Naive B cell (primary cell): Measurements from ENCODE around the gene DHRS7B. TPM values are rescaled to one million over a fixed set of nuclear protein-coding genes. Genes with fewer than 3 reads are reported as not detected.
"Not testable (repeated sequence)": the region's sequence is repeated elsewhere in the genome, so short reads cannot be mapped to it uniquely, and the experiment has no call there.

Source experiments
- ATAC-seq, 2 donors: fragments of 150-1000 bp; cut with Tn5 transposase; 2 replicates each; pipeline ENCODE4 v1.10.0; 2021; ENCODE audit warnings: low read depth in 2 of 2, mild to moderate bottlenecking in 2 of 2, moderate library complexity in 2 of 2
- DNase-seq: peaks from one replicate; pipeline ENCODE4 v3.0.0; 2022
- H3K27ac Mint-ChIP-seq, 6 donors: one replicate each; pipeline ENCODE4 v1.8.0; 2020 to 2022; ENCODE audit warnings: mild to moderate bottlenecking in 6 of 6, mixed read lengths in 6 of 6, moderate library complexity in 5 of 6, inconsistent platforms in 2 of 6
- H3K27me3 Mint-ChIP-seq, 3 donors: one replicate each; pipeline ENCODE4 v1.8.0; 2021 to 2022; ENCODE audit warnings: mixed read lengths in 3 of 3, mild to moderate bottlenecking in 1 of 3
- H3K36me3 Mint-ChIP-seq, 2 donors: one replicate each; pipeline ENCODE4 v1.8.0; 2020 to 2022; ENCODE audit warnings: mixed read lengths in 2 of 2, inconsistent platforms in 1 of 2, mild to moderate bottlenecking in 1 of 2
- H3K4me1 Mint-ChIP-seq, 3 donors: one replicate each; pipeline ENCODE4 v1.8.0; 2020 to 2022; ENCODE audit warnings: mixed read lengths in 3 of 3, inconsistent platforms in 1 of 3, mild to moderate bottlenecking in 1 of 3, moderate library complexity in 1 of 3
- H3K4me3 Mint-ChIP-seq, 8 donors: one replicate each; pipeline ENCODE4 v1.8.0; 2020 to 2022; ENCODE audit warnings: mild to moderate bottlenecking in 8 of 8, mixed read lengths in 8 of 8, moderate library complexity in 8 of 8, inconsistent platforms in 2 of 8
- H3K9me3 Mint-ChIP-seq, 7 donors: one replicate each; pipeline ENCODE4 v1.8.0; 2020 to 2022; ENCODE audit warnings: mixed read lengths in 7 of 7, mild to moderate bottlenecking in 5 of 7, inconsistent platforms in 2 of 7, moderate library complexity in 1 of 7
- polyA plus RNA-seq, 6 donors: library from polyadenylated mRNA; unstranded; fragments of 300-500 nt; fragmentation: Illumina TruSeq; gene quantifications; one replicate each; pipeline ENCODE4 v1.2.3, GENCODE V29; 2021; ENCODE audit warnings: low read depth in 6 of 6

The DHRS7B gene
- polyA plus RNA-seq, 6 donors from 2014 or later, result 3.9 to 11.7 (median 8.7) TPM

GRCh38 chr17:21143695-21144094 lies 16.9 kb downstream of the DHRS7B start:
- no peak for ATAC-seq
- Mint-ChIP-seq H3K4me1 (peaks cover 5 to 13% (median 11%) of the 10 kb centered on the region in 3 donors), H3K9me3 (peaks cover 0 to 7% (median 6%) of the 10 kb centered on the region in 7 donors), H3K36me3 (peaks cover 5 to 15% of the 10 kb centered on the region in 2 donors), H3K27ac (peak overlapping the region in 1 of 6 donors; percentile 12), H3K4me3 (no peak overlapping the region), H3K27me3 (no peaks in the 10 kb centered on the region)
- DNase-seq, result no peak

- not testable (repeated sequence) for ATAC-seq, H3K27me3 Mint-ChIP-seq, H3K27ac Mint-ChIP-seq, H3K4me3 Mint-ChIP-seq, DNase-seq
- H3K9me3 Mint-ChIP-seq, result peaks cover 0 to 13% (median 12%) of the 10 kb centered on the region in 7 donors
- peaks cover 12 to 21% of the 10 kb centered on the region in 2 donors for H3K36me3 Mint-ChIP-seq
- H3K4me1 Mint-ChIP-seq, result peaks cover 6 to 17% (median 11%) of the 10 kb centered on the region in 3 donors
Observed at GRCh38 chr17:21144299-21144698, 17.5 kb downstream of the DHRS7B start.

GRCh38 chr17:21146362-21147015 lies 19.7 kb downstream of the DHRS7B start:
- peaks cover 0 to 19% (median 15%) of the 10 kb centered on the region in 7 donors for H3K9me3 Mint-ChIP-seq
- H3K36me3 Mint-ChIP-seq, result peaks cover 18 to 24% of the 10 kb centered on the region in 2 donors
- H3K4me3 Mint-ChIP-seq, result no peak overlapping the region
- peaks cover 3 to 10% (median 6%) of the 10 kb centered on the region in 3 donors for H3K4me1 Mint-ChIP-seq
- ATAC-seq (no peak), DNase-seq (no peak)
- H3K27ac Mint-ChIP-seq, result no peak overlapping the region
- H3K27me3 Mint-ChIP-seq, result no peaks in the 10 kb centered on the region

DNA sequence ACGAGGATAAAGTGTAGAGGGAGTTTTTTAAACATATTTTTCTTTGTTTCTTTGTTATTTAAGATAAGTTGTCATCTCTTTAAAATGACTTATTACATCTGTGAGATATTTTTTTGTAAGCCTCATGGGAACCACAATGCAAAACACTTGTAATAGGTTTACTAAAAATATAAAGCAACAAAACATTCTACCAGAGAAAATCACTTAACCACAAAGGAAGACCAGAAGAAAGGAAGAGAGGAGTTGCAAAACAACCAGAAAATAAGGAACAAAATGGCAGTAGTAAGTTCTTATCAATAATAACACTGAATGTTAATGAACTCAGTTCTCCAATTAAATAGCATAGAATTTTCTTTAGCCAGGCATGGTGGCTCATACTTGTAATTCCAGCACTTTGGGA lies 22.9 kb downstream of the DHRS7B start:
- H3K27ac Mint-ChIP-seq, result peak overlapping the region in 2 of 6 donors; percentile 0 to 65
- peaks cover 2 to 11% (median 10%) of the 10 kb centered on the region in 3 donors for H3K4me1 Mint-ChIP-seq
- H3K9me3 Mint-ChIP-seq, result peaks cover 0 to 48% (median 29%) of the 10 kb centered on the region in 7 donors
- no peak overlapping the region for H3K4me3 Mint-ChIP-seq
- H3K27me3 Mint-ChIP-seq, result no peaks in the 10 kb centered on the region
- ATAC-seq, result no peak
- no peak for DNase-seq
- H3K36me3 Mint-ChIP-seq, result peaks cover 21 to 38% of the 10 kb centered on the region in 2 donors

GRCh38 chr17:21152731-21153130 lies 26.0 kb downstream of the DHRS7B start:
- Mint-ChIP-seq H3K27me3 (no peaks in the 10 kb centered on the region), H3K27ac (no peak overlapping the region), H3K9me3 (peaks cover 10 to 61% (median 34%) of the 10 kb centered on the region in 7 donors), H3K4me3 (no peak overlapping the region), H3K4me1 (peaks cover 7 to 16% (median 11%) of the 10 kb centered on the region in 3 donors), H3K36me3 (peaks cover 15 to 46% of the 10 kb centered on the region in 2 donors)
- ATAC-seq (no peak), DNase-seq (no peak)

DNA sequence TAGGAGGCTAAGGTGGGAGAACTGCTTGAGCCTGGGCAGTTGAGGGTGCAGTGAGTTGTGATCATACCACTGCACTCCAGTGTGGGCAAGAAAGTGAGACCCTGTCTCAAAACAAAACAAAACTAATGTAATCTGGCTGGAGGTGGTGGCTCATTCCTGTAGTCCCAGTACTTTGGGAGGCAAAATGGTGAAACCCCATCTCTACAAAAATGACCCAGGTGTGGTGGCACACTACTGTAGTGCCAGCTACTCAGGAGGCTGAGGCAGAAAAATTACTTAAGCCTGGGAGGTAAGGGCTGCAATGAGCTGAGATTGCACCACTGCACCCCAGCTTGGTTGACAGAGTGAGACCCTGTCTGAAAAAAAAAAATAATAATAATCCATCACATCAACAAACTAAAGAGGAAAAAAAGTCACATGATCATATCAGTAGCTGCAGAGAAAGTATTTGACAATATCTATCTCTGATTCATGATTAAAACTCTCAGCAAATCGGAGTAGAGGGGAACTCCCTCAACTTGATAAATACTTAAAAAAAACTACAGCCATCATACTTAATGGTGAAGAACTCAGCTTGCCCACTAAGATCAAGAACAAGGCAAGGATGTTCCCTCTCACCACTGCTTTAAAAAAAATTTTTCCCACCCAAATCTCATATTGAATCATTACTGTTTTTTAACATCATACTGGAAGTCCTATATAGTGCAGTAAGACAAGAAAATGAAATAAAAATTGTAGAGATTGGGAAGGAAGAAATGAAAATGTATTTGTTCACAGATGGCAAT lies 31.0 kb downstream of the DHRS7B start:
- Mint-ChIP-seq H3K36me3 (peaks cover 0 to 26% of the 10 kb centered on the region in 2 donors), H3K4me1 (peaks cover 6 to 13% (median 8%) of the 10 kb centered on the region in 3 donors), H3K9me3 (peaks cover 10 to 32% (median 16%) of the 10 kb centered on the region in 7 donors), H3K27ac (no peak overlapping the region), H3K4me3 (no peak overlapping the region), H3K27me3 (no peaks in the 10 kb centered on the region)
- DNase-seq, result no peak
- ATAC-seq, result no peak

DNA sequence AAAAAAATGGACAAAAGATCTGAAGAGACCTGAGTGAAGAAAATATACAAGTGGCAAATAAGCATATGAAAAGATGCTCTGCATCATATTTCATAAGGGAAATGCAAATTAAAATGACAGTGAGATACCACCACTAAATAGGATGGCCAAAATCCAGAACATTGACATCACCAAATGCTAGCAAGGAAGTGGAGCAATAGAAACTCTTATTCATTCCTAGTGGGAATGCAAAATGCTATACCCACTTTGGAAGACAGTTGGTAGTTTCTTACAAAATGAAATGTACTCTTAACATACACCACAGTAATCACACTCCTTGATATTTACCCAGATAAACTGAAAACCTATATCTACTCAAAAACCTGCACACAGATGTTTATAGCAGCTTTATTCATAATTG lies 33.6 kb downstream of the DHRS7B start:
- ATAC-seq, result no peak
- Mint-ChIP-seq H3K9me3 (peaks cover 0 to 6% (median 4%) of the 10 kb centered on the region in 7 donors), H3K4me1 (peaks cover 4 to 13% (median 6%) of the 10 kb centered on the region in 3 donors), H3K36me3 (no peaks in the 10 kb centered on the region), H3K27me3 (no peaks in the 10 kb centered on the region), H3K4me3 (no peak overlapping the region), H3K27ac (no peak overlapping the region)
- no peak for DNase-seq

GRCh38 chr17:21161498-21162393 lies 35.0 kb downstream of the DHRS7B start:
- Mint-ChIP-seq H3K27ac (peak overlapping the region in 2 of 6 donors; percentile 56 to 64), H3K4me3 (no peak overlapping the region)
- no peak for ATAC-seq

DNA sequence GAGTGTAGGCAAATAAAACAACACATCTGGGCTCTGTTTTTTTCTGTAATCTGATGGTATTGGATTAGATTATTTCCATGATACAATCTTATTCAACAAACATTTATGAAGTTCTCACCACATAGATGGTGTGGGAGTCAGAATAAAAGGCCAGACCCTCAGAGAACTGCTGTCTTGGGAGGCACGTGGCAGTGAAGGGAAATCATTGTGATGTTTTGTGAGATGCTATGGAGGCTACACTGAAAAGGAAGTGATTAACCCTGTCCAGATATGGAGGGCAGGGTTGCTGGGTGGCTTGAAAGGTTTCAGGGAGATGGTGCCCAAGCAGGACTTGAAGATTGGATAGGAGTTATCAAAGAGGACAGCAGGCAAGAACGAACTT lies 35.6 kb downstream of the DHRS7B start:
- H3K27me3 Mint-ChIP-seq, result no peaks in the 10 kb centered on the region
- ATAC-seq, result no peak
- no peaks in the 10 kb centered on the region for H3K9me3 Mint-ChIP-seq
- peak overlapping the region in 3 of 6 donors; percentile 54 to 64 (median 56) for H3K27ac Mint-ChIP-seq
- H3K4me3 Mint-ChIP-seq, result no peak overlapping the region
- DNase-seq, result no peak
- H3K4me1 Mint-ChIP-seq, result peaks cover 2 to 11% (median 5%) of the 10 kb centered on the region in 3 donors
- no peaks in the 10 kb centered on the region for H3K36me3 Mint-ChIP-seq

More at GRCh38 chr17:21161498-21162393, 35.0 kb downstream of the DHRS7B start:
- H3K36me3 Mint-ChIP-seq, result no peaks in the 10 kb centered on the region
- no peaks in the 10 kb centered on the region for H3K27me3 Mint-ChIP-seq
- H3K9me3 Mint-ChIP-seq, result no peaks in the 10 kb centered on the region
- peaks cover 4 to 13% (median 6%) of the 10 kb centered on the region in 3 donors for H3K4me1 Mint-ChIP-seq
- DNase-seq, result no peak

GRCh38 chr17:21163101-21163500 lies 36.3 kb downstream of the DHRS7B start:
- no peak for DNase-seq
- Mint-ChIP-seq H3K36me3 (no peaks in the 10 kb centered on the region), H3K4me3 (no peak overlapping the region), H3K27ac (no peak overlapping the region), H3K9me3 (no peaks in the 10 kb centered on the region), H3K27me3 (no peaks in the 10 kb centered on the region), H3K4me1 (peaks cover under 1 to 8% (median 4%) of the 10 kb centered on the region in 3 donors)
- no peak for ATAC-seq

DNA sequence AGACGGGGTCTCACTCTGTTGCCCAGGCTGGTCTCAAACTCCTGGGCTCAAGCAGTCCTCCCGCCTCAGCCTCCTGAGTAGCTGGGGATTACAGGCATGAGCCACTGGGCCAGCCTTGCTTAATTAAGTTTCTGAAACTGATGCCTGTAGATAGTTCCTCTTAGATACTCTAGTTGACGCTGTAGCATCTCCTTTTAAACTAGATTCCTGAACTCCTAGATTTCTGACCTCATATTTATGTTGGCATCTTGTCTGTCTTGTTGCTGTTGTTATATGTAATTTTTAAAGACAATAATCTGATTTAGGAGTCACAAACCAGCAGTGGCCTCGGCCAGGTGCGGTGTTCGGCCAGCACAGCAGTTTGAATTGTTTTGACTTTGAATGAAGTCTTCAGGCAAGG lies 37.5 kb downstream of the DHRS7B start:
- Mint-ChIP-seq H3K9me3 (no peaks in the 10 kb centered on the region), H3K27me3 (no peaks in the 10 kb centered on the region), H3K4me3 (no peak overlapping the region), H3K36me3 (no peaks in the 10 kb centered on the region), H3K27ac (peak overlapping the region in 1 of 6 donors; percentile 44), H3K4me1 (peaks cover 0 to 8% (median 3%) of the 10 kb centered on the region in 3 donors)
- ATAC-seq (no peak), DNase-seq (no peak)

DNA sequence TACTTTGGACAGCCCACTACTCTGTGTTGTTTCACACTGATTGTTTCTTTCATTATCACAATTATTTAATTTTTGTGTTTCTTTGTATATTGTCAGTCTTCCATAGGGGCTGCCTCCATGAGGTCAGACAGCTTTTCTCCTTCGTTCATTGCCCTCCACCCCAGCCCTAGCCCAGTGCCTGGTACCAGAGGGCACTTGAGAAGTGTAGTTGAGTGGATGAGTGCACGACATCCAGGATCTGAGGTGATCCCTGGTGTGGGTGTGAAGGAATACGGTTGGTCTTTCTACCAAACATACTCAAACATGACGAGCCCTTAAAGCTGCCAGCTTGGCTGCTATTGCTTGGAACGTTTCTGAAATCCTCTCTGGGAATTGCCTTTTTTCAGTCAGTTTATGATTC lies 37.9 kb downstream of the DHRS7B start:
- no peaks in the 10 kb centered on the region for H3K36me3 Mint-ChIP-seq
- H3K9me3 Mint-ChIP-seq, result no peaks in the 10 kb centered on the region
- H3K4me3 Mint-ChIP-seq, result no peak overlapping the region
- H3K27ac Mint-ChIP-seq, result peak overlapping the region in 1 of 6 donors; percentile 44
- DNase-seq (no peak), ATAC-seq (no peak)
- H3K4me1 Mint-ChIP-seq, result peaks cover 0 to 8% (median 3%) of the 10 kb centered on the region in 3 donors
- no peaks in the 10 kb centered on the region for H3K27me3 Mint-ChIP-seq
